ENCODE data around the gene DGKB. TPM values are rescaled to one million over a fixed set of nuclear protein-coding genes. Genes with fewer than 3 reads are reported as not detected.
"Not testable (repeated sequence)": the region's sequence is repeated elsewhere in the genome, so short reads cannot be mapped to it uniquely, and the experiment has no call there.

DGKB gene
- total RNA-seq, 4 donors from 2014 or later, result 0.07 to 0.95 (median 0.34) TPM

DNA sequence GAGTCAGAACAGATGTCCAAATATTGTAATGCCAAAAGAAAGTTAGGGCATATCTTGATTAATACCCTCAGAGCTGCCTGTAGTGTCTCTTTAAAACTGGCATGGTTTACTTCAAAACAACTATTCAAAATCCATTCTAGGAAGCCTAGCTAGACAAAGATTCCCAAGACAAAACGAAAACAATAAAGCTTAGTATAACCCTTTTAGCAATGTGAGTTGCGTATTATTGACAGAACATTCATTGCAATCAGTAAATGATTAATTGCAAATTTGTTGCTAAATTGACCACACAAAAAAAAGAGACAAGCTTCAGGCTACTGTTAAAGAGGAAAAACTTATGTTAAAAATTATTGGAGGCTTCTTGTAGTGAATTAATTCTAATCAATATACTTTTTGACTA lies 406.9 kb downstream of the DGKB start:
- no peaks in the 10 kb centered on the region for H3K27me3 ChIP-seq
- no peak for ATAC-seq
- in situ Hi-C loops (cut with MboI; ENCODE audit: low sequenced_read_pairs in 4 of 4), result no loop called here
- no peaks in the 10 kb centered on the region for H3K36me3 ChIP-seq
- no peaks in the 10 kb centered on the region for H3K4me1 ChIP-seq
- no peak for DNase-seq
- no peak overlapping the region for H3K4me3 ChIP-seq
- H3K9me3 ChIP-seq, result no peaks in the 10 kb centered on the region
- no peak for TF ChIP-seq POLR2A (IDR thresholded peaks at IDR 0.05)
- TF ChIP-seq, protein P1, sequence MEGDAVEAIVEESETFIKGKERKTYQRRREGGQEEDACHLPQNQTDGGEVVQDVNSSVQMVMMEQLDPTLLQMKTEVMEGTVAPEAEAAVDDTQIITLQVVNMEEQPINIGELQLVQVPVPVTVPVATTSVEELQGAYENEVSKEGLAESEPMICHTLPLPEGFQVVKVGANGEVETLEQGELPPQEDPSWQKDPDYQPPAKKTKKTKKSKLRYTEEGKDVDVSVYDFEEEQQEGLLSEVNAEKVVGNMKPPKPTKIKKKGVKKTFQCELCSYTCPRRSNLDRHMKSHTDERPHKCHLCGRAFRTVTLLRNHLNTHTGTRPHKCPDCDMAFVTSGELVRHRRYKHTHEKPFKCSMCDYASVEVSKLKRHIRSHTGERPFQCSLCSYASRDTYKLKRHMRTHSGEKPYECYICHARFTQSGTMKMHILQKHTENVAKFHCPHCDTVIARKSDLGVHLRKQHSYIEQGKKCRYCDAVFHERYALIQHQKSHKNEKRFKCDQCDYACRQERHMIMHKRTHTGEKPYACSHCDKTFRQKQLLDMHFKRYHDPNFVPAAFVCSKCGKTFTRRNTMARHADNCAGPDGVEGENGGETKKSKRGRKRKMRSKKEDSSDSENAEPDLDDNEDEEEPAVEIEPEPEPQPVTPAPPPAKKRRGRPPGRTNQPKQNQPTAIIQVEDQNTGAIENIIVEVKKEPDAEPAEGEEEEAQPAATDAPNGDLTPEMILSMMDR (IDR thresholded peaks at IDR 0.05 in 4 of 5, conservative IDR thresholded peaks at IDR 0.05 in 1 of 5), result no peak
- no peak overlapping the region for H3K27ac ChIP-seq
- intact Hi-C loops (cut with DNase I; ENCODE audit: low total_unique reads), result no loop called here

DNA sequence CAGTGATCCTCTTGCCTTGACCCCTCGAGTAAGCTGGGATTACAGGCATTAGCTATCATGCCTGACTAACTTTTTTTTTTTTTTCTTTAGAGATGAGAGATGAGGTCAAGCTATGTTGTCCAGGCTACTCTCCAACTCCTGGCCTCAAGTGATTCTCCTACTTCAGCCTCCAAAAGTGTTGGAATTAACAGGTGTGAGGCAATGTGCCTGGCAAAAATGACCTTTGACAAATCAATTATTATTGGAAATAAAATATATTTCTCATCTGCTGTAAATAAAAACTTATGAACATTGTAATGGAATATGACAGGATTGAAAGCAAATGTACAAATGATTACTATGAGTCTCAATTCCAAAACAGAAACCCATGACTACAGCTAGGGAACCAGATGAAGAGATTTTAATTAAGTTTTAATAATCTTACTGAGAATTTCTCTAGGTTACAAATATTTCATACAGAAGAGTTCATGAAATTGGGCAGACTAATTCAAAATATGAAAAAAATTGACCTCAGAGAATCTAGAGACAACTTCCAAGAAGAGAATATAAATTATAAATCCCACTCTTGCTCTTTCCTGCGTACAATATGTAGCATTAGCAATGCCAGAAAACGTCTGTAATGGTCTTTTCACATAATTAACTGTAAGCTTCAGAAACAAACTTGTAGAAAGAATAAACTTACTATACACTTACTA lies 414.7 kb downstream of the DGKB start:
- Histone ChIP-seq H3K27me3 (no peaks in the 10 kb centered on the region), H3K27ac (no peak overlapping the region), H3K9me3 (no peaks in the 10 kb centered on the region), H3K36me3 (no peaks in the 10 kb centered on the region), H3K4me1 (no peaks in the 10 kb centered on the region), H3K4me3 (no peak overlapping the region)
- in situ Hi-C loops (cut with MboI; ENCODE audit: low sequenced_read_pairs in 4 of 4) (no loop called here), intact Hi-C loops (cut with DNase I; ENCODE audit: low total_unique reads) (no loop called here)
- DNase-seq (no peak), ATAC-seq (no peak)
- TF ChIP-seq, protein P1 (IDR thresholded peaks at IDR 0.05 in 4 of 5, conservative IDR thresholded peaks at IDR 0.05 in 1 of 5), result no peak
- no peak for TF ChIP-seq POLR2A (IDR thresholded peaks at IDR 0.05)

DNA sequence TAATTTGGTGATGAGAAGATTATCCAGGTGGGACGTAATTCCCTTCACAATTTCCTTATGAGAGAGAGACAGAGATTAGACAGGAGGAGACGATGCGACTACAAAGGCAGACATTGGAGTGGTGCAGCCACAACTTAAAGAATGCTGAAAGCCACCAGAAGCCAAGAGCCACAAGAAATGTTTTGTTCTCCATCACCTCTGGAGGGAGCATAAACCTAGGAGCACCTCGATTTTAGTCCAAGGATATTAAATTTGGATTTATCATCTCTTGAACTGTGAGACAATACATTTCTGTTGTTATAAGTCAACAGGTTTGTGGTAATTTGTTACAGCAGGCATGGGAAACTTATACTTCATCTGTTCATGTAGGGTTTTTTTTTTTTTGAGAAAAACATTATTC lies 418.9 kb downstream of the DGKB start:
- no peaks in the 10 kb centered on the region for H3K4me1 ChIP-seq
- TF ChIP-seq, protein P1 (IDR thresholded peaks at IDR 0.05 in 4 of 5, conservative IDR thresholded peaks at IDR 0.05 in 1 of 5), result no peak
- TF ChIP-seq POLR2A (IDR thresholded peaks at IDR 0.05), result no peak

DNA sequence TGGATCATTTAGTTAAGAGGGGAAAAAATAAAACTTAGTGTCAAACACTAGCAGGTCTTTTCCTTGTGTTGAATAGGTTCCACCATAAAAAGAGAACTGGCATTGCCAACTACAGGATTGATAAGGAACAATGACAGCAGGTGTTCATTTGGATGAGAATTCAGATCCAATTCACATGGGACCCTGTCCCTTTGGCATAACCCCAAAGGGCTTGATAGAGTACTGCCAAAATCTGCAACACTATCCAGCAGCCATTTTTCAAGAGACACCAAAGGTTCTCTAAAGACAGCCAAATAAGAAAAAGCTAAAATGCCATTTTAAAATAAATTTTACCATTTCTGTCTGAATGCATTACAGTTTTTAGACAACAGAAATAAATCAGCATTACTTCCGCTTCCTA lies 422.3 kb downstream of the DGKB start:
- H3K27ac ChIP-seq, result no peak overlapping the region
- no peaks in the 10 kb centered on the region for H3K9me3 ChIP-seq
- TF ChIP-seq POLR2A (IDR thresholded peaks at IDR 0.05), result no peak
- no peaks in the 10 kb centered on the region for H3K4me1 ChIP-seq
- intact Hi-C loops (cut with DNase I; ENCODE audit: low total_unique reads), result no loop called here
- no peaks in the 10 kb centered on the region for H3K27me3 ChIP-seq
- DNase-seq, result no peak
- in situ Hi-C loops (cut with MboI; ENCODE audit: low sequenced_read_pairs in 4 of 4), result no loop called here
- no peak for ATAC-seq
- H3K36me3 ChIP-seq, result no peaks in the 10 kb centered on the region
- no peak overlapping the region for H3K4me3 ChIP-seq

More for the DNA sequence above, 418.9 kb downstream of the DGKB start:
- Histone ChIP-seq H3K27ac (no peak overlapping the region), H3K27me3 (no peaks in the 10 kb centered on the region), H3K4me3 (no peak overlapping the region), H3K9me3 (no peaks in the 10 kb centered on the region), H3K36me3 (no peaks in the 10 kb centered on the region)
- DNase-seq (no peak), ATAC-seq (no peak)
- intact Hi-C loops (cut with DNase I; ENCODE audit: low total_unique reads) (no loop called here), in situ Hi-C loops (cut with MboI; ENCODE audit: low sequenced_read_pairs in 4 of 4) (no loop called here)

DNA sequence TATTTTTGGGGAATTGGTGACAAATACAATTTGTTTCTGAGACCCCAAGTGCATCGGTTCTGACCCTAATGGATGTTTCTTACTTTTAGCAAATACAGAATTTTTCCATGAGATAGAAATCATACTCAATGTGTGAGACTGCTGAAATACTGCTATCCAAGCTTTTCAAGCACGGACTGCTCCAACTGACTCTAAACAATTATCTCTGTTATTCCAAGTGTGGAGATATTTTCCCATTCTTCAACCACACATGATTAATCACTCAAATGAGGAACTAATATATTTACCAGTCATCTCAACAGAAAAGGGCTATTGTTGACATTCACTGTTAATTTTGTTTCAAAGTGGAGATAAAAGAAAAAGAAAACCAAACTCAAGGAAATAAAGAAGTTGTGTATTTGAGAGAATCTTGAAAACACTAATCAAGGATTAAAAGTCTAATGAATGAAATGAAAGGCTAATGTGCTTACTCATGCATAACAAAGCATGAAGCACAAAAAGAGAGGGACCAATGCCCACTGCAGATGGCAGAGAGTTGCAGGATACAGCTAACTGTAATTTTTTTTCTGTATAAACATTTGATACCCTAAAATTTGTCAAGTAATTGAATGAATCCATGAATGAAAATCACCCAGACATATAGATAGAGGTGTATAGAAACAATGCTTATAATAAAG lies 423.6 kb downstream of the DGKB start:
- ATAC-seq, result no peak
- Histone ChIP-seq H3K27me3 (no peaks in the 10 kb centered on the region), H3K27ac (no peak overlapping the region), H3K36me3 (no peaks in the 10 kb centered on the region), H3K4me3 (no peak overlapping the region), H3K9me3 (no peaks in the 10 kb centered on the region), H3K4me1 (no peaks in the 10 kb centered on the region)
- DNase-seq, result no peak
- in situ Hi-C loops (cut with MboI; ENCODE audit: low sequenced_read_pairs in 4 of 4), result no loop called here
- TF ChIP-seq, protein P1 (IDR thresholded peaks at IDR 0.05 in 4 of 5, conservative IDR thresholded peaks at IDR 0.05 in 1 of 5), result no peak
- no peak for TF ChIP-seq POLR2A (IDR thresholded peaks at IDR 0.05)
- intact Hi-C loops (cut with DNase I; ENCODE audit: low total_unique reads), result no loop called here

DNA sequence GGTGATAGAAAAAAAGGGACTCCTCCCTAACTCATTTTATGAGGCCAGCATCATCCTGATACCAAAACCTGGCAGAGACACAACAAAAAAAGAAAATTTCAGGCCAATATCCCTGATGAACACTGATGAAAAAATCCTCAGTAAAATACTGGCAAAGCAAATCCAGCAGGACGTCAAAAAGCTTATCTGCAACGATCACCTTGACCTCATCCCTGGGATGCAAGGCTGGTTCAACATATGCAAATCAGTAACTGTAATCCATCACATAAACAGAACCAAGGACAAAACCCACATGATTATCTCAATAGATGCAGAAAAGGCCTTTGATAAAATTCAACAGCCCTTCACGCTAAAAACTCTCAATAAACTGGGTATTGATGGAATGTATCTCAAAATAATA lies 440.8 kb downstream of the DGKB start:
- H3K27me3 ChIP-seq; DNase-seq; H3K4me1 ChIP-seq; H3K27ac ChIP-seq; H3K4me3 ChIP-seq; H3K9me3 ChIP-seq; intact Hi-C loops (cut with DNase I; ENCODE audit: low total_unique reads); ATAC-seq; H3K36me3 ChIP-seq: not testable (repeated sequence)
- in situ Hi-C loops (cut with MboI; ENCODE audit: low sequenced_read_pairs in 4 of 4), result loop anchor here in 2 of 4 donors (25.0 kb wide), 1 partner anchor 1824 kb away; no protein-coding TSS in a partner anchor

DNA sequence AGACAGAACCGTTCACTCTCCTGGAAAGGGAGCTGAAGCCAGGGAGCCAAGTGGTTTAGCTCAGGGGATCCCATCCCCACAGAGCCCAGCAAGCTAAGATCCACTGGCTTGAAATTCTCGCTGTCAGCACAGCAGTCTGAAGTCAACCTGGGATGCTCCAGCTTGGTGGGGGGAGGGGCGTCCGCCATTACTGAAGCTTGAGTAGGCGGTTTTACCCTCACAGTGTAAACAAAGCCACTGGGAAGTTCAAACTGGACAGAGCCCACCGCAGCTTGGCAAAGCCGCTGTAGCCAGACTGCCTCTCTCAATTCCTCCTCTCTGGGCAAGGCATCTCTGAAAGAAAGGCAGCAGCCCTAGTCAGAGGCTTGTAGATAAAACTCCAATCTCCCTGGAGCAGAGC lies 443.7 kb downstream of the DGKB start:
- not testable (repeated sequence) for H3K4me3 ChIP-seq, H3K27ac ChIP-seq, ATAC-seq, DNase-seq, H3K9me3 ChIP-seq, H3K4me1 ChIP-seq, H3K27me3 ChIP-seq, H3K36me3 ChIP-seq
- in situ Hi-C loops (cut with MboI; ENCODE audit: low sequenced_read_pairs in 4 of 4) (loop anchor here (5.0 to 25.0 kb wide), 3 partner anchors 1174 to 1822 kb away; no protein-coding TSS in a partner anchor), intact Hi-C loops (cut with DNase I; ENCODE audit: low total_unique reads) (loop anchor here (2.0 kb wide), 1 partner anchor 1178 kb away; no protein-coding TSS in a partner anchor)
